ENCODE results near the gene MRPL28. TPM values are rescaled to one million over a fixed set of nuclear protein-coding genes. Genes with fewer than 3 reads are reported as not detected.
A peak's percentile ranks its signal among the peaks of the same experiment; 100 is the strongest.

The MRPL28 gene
- total RNA-seq, 1 donor from 2014 or later: 47.8 TPM

DNA sequence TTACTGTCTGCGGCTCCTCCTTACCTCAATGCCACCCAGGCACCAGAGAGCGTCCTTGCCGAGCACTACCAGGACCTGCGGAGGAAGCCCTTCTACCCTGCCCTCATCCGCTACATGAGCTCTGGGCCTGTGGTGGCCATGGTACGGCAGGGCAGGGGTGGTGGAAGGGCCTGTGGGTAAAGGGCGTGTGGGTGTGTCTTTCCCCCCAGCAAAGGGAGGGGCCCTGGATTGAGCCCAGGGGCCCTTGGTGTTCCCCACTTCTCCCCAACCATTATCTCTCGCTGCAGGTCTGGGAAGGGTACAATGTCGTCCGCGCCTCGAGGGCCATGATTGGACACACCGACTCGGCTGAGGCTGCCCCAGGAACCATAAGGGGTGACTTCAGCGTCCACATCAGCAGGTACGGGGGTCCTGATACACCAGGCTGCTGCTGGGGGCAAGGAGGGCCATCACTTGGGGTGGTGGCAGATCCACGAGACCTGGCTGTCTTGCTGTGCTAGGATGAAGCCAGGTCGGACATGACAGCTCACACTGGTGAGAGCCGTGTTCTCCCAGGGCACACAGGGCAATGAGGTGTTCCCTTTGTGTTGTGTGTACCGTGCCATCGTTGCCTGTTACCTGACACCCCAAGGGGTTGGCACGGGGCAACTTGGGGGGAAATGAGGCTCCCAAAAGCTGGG is 29.1 kb upstream of the MRPL28 start:
- Histone ChIP-seq H3K36me3 (no peaks in the 10 kb centered on the region), H3K27me3 (no peaks in the 10 kb centered on the region), H3K4me1 (peaks cover 4 to 10% of the 10 kb centered on the region in 2 donors), H3K4me3 (no peak overlapping the region), H3K9me3 (no peaks in the 10 kb centered on the region), H3K27ac (no peak overlapping the region)
- no peak for DNase-seq (ENCODE audit: low spot score in 2 of 2)
- intact Hi-C loops (cut with DNase I): loop anchor here (10.0 kb wide), 1 partner anchor 265 kb away; the partner anchor contains the start of gene RHOT2
- TF ChIP-seq, protein P1, sequence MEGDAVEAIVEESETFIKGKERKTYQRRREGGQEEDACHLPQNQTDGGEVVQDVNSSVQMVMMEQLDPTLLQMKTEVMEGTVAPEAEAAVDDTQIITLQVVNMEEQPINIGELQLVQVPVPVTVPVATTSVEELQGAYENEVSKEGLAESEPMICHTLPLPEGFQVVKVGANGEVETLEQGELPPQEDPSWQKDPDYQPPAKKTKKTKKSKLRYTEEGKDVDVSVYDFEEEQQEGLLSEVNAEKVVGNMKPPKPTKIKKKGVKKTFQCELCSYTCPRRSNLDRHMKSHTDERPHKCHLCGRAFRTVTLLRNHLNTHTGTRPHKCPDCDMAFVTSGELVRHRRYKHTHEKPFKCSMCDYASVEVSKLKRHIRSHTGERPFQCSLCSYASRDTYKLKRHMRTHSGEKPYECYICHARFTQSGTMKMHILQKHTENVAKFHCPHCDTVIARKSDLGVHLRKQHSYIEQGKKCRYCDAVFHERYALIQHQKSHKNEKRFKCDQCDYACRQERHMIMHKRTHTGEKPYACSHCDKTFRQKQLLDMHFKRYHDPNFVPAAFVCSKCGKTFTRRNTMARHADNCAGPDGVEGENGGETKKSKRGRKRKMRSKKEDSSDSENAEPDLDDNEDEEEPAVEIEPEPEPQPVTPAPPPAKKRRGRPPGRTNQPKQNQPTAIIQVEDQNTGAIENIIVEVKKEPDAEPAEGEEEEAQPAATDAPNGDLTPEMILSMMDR (IDR thresholded peaks at IDR 0.05): no peak

DNA sequence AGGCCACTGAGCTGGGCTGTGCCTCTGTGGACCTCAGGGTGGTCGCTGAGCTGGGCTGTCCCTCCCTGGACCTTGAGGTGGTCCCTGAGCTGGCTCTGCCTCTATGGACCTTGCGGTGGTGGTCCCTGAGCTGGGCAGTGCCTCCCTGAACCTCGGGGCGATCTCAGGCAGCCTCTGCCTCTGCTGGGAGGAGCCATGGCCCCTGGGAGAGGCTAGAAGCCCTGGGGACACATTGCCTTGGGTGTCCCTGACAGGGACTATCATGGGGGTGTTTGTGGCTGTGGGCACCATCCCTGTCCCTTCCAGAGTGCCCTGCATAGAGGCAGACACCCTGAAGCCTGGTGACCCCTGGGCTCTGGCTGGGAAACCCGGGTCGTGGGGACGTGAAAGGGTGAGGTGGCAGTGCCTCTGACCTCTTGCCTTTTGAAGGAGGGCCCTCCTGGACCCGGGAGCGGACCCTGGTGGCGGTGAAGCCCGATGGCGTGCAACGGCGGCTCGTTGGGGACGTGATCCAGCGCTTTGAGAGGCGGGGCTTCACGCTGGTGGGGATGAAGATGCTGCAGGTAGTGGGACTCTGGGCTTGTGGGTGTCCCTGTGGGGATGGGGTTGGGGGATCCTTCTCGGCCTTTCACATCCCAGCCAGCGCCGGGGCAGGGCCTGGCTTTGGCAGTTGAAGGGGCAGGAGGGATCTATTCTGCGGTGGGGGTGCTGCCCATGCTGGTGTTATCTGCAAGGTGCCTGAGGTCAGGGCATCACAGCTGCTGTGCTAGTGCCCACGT is 28.4 kb upstream of the MRPL28 start:
- DNase-seq (ENCODE audit: low spot score in 2 of 2): no peak
- no peaks in the 10 kb centered on the region for H3K27me3 ChIP-seq
- H3K4me3 ChIP-seq: no peak overlapping the region
- H3K36me3 ChIP-seq: no peaks in the 10 kb centered on the region
- H3K27ac ChIP-seq: peak overlapping the region; percentile 58 to 88
- no peaks in the 10 kb centered on the region for H3K9me3 ChIP-seq
- peaks cover 4 to 10% of the 10 kb centered on the region in 2 donors for H3K4me1 ChIP-seq
- TF ChIP-seq, protein P1 (IDR thresholded peaks at IDR 0.05): no peak
- intact Hi-C loops (cut with DNase I): loop anchor here (10.0 kb wide), 1 partner anchor 266 kb away; the partner anchor contains the start of gene RHOT2

DNA sequence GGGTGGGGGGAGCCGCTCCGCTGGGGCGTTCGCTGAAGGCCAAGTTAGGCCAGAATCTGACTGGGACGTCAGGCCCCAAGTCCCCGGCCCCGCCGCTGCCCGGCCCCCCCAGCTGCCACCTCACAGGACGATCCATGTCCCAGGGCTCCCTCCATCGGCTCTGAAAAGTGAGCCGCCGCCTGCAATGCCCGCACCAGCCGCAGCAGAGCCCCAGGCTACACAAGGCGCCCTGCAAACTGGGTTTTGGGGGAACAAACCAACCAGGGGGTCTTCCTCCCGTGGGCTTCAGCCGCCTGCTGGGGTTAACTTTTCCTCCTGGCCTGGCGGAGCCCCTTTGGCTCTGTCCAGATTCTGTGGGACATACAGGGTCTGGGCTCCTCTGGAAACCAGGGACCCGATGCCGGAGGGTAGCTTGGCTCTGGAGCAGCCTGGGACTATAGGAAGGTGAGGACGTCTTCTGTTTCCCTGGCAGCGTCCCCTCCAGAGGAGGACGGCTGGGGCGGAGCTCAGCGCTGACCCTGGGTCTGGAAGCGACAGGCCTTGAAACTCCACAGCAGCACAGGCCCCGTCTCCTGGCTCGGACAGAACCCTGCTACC is 27.5 kb upstream of the MRPL28 start:
- H3K9me3 ChIP-seq: no peaks in the 10 kb centered on the region
- DNase-seq (ENCODE audit: low spot score in 2 of 2): peak; percentile 31 to 91
- H3K27ac ChIP-seq: peak overlapping the region; percentile 58 to 88
- no peaks in the 10 kb centered on the region for H3K36me3 ChIP-seq
- TF ChIP-seq, protein P1 (IDR thresholded peaks at IDR 0.05): peak; percentile 41 to 59 (median 46)
- intact Hi-C loops (cut with DNase I): loop anchor here (2.0 to 10.0 kb wide), 2 partner anchors 15 to 267 kb away; partner anchors contain the start of gene RHOT2
- no peaks in the 10 kb centered on the region for H3K27me3 ChIP-seq
- peak overlapping the region; percentile 79 to 95 for H3K4me3 ChIP-seq
- H3K4me1 ChIP-seq: peaks cover 4 to 10% of the 10 kb centered on the region in 2 donors

DNA sequence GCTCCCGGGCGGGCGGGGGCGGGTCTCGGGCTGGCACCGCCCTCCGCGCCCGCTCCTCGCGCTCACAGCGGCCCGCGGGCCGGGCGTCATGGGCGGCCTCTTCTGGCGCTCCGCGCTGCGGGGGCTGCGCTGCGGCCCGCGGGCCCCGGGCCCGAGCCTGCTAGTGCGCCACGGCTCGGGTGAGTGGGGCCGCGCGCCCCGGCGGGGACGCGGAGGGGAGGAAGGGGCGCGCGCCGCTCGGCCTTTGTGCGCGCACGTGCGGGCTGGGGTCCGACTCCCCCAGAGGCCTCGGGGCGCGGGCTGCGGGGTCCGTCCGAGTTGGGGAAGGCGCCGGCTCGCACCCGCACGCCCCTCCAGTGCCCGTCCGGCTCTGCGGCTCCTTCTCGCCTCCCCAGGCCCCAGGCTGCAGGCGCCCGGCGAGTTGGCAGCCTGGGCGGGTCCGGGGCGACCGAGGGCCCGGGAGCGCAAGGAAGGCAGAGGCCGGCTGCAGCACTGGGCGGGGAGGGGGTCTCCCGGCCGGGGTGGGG is 26.9 kb upstream of the MRPL28 start, which contains the start of gene NME4:
TSS of gene NME4 (plus strand) at position 65 of the 527 bp plus-strand sequence. CDS start at position 89, 24 bp downstream.
- peak within 1 kb of the TSS; percentile 79 to 95 for H3K4me3 ChIP-seq
- peak within 1 kb of the TSS; percentile 58 to 88 for H3K27ac ChIP-seq
- H3K4me1 ChIP-seq: peaks cover 4 to 8% of the 10 kb centered on the region in 2 donors
- no peaks in the 10 kb centered on the region for H3K9me3 ChIP-seq
- H3K36me3 ChIP-seq: no peaks in the 10 kb centered on the region
- TF ChIP-seq, protein P1 (IDR thresholded peaks at IDR 0.05): no peak
- intact Hi-C loops (cut with DNase I): loop anchor here (2.0 to 10.0 kb wide), 2 partner anchors 14 to 268 kb away; partner anchors contain the start of gene RHOT2
- DNase-seq (ENCODE audit: low spot score in 2 of 2): no peak
- H3K27me3 ChIP-seq: no peaks in the 10 kb centered on the region

DNA sequence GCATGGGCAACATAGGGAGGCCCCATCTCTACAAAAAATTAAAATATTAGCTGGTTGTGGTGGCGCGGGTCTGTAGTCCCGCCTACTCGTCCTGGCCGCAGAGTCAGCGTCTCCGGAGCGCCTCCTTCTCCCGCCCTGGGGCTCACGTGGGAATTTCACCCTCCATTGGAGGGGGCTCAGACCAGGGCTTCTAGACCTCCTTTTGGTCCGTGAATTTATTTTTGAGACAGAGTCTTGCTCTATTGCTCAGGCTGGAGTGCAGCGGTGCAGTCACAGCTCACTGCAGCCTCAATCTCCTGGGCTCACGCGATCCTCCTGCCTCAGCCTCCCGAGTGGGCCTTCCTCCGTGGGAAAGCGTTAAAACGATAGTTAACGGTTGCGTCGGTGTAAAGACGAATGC is 26.3 kb upstream of the MRPL28 start:
- Histone ChIP-seq H3K36me3 (no peaks in the 10 kb centered on the region), H3K4me3 (peak overlapping the region; percentile 79 to 95), H3K4me1 (peaks cover 4 to 7% of the 10 kb centered on the region in 2 donors), H3K27me3 (no peaks in the 10 kb centered on the region), H3K9me3 (no peaks in the 10 kb centered on the region), H3K27ac (peak overlapping the region; percentile 58 to 88)
- TF ChIP-seq, protein P1 (IDR thresholded peaks at IDR 0.05): no peak
- intact Hi-C loops (cut with DNase I): loop anchor here (2.0 to 10.0 kb wide), 2 partner anchors 14 to 268 kb away; partner anchors contain the start of gene RHOT2
- DNase-seq (ENCODE audit: low spot score in 2 of 2): no peak
